ENCODE data around the gene MMP24.

- TF ChIP-seq CTCF (IDR thresholded peaks at IDR 0.05): no peak
- no peak for TF ChIP-seq POLR2A (IDR thresholded peaks at IDR 0.05)
Measured at GRCh38 chr20:35285806-35286076, 59.3 kb downstream of the MMP24 start.

All from prostate gland (tissue), 2 donors.